Measurements from ENCODE around the gene TRPM2. TPM values are rescaled to one million over a fixed set of nuclear protein-coding genes. Genes with fewer than 3 reads are reported as not detected.

Gene TRPM2
- total and polyA plus RNA-seq, 2 of the 4 experiments (the other 2 are of a cell fraction) = not detected

GRCh38 chr21:44382536-44382935 is 29.1 kb downstream of the TRPM2 start:
- Histone ChIP-seq H4K5ac (ENCODE audit: low read depth, low read length) (no peak overlapping the region), H3K18ac (ENCODE audit: low read depth, low read length) (no peak overlapping the region), H3K4me1 (ENCODE audit: control insufficient read depth, insufficient read depth, low read length) (no peaks in the 10 kb centered on the region), H3K9ac (ENCODE audit: low read depth, low read length) (no peak overlapping the region), H3K4me3 (ENCODE audit: insufficient read depth, low read depth, low read length) (no peak overlapping the region), H3K36me3 (ENCODE audit: control insufficient read depth, insufficient read depth, low read length) (no peaks in the 10 kb centered on the region), H2BK15ac (ENCODE audit: low read depth, low read length) (no peak overlapping the region), H2AK5ac (ENCODE audit: low read depth, low read length) (no peak overlapping the region), H2BK20ac (ENCODE audit: low read depth, low read length) (no peak overlapping the region), H3K4me2 (ENCODE audit: low read depth, low read length) (no peak overlapping the region), H2BK120ac (ENCODE audit: low read depth, low read length) (no peak overlapping the region), H3K27me3 (ENCODE audit: control insufficient read depth, insufficient read depth, low read length) (peaks cover 2% of the 10 kb centered on the region), H3K9me3 (ENCODE audit: control insufficient read depth, insufficient read depth, low read length) (peaks cover 10% of the 10 kb centered on the region), H2AK9ac (replicated peaks; ENCODE audit: low read depth, low read length, poor library complexity) (no peak overlapping the region), H3K23ac (ENCODE audit: low read depth, low read length) (no peak overlapping the region), H3K79me1 (ENCODE audit: low read depth in 1 of 2, low read length in 2 of 2) (no peaks in the 10 kb centered on the region), H3K9me1 (ENCODE audit: insufficient read depth, low read length) (no peaks in the 10 kb centered on the region), H2BK5ac (ENCODE audit: low read depth, low read length, poor library complexity, severe bottlenecking) (no peak overlapping the region), H3K14ac (replicated peaks; ENCODE audit: low read depth, low read length) (no peak overlapping the region), H2AFZ (replicated peaks; ENCODE audit: low read length, poor library complexity) (no peak overlapping the region), H3K27ac (ENCODE audit: insufficient read depth, low read length) (no peak overlapping the region), H3K56ac (ENCODE audit: extremely low read depth, insufficient read depth, low read length) (no peak overlapping the region), H4K20me1 (ENCODE audit: insufficient read depth, low read length) (no peaks in the 10 kb centered on the region), H4K8ac (ENCODE audit: low read depth in 2 of 2, low read length in 2 of 2) (no peak overlapping the region), H3K4ac (ENCODE audit: low read depth, low read length) (no peak overlapping the region), H4K91ac (ENCODE audit: insufficient read depth, low read depth, low read length) (no peak overlapping the region)
- WGBS, 2 experiments (ENCODE audit: extremely low coverage in 2 of 2, insufficient read length in 1 of 2) = 78% methylated on average over 5 of the region's 9 CpGs; no CpG with 5 or more reads in 1 of the 2 experiments
- ATAC-seq (ENCODE audit: low read depth) (no peak), DNase-seq (no peak)
- dilution Hi-C loops (cut with HindIII; ENCODE audit: low sequenced_read_pairs, unreplicated experiment) (no loop called here), in situ Hi-C loops (cut with MboI; ENCODE audit: low sequenced_read_pairs) (no loop called here), intact Hi-C loops (cut with micrococcal nuclease) (no loop called here)
- no TSS peak for BruUV-seq (replicated peaks)
- no peak for TF ChIP-seq RAD21 (IDR thresholded peaks at IDR 0.05; ENCODE audit: low read length)
- TF ChIP-seq MAFK (IDR thresholded peaks at IDR 0.05; ENCODE audit: low read depth, low read length) = no peak
- TF ChIP-seq FOS (IDR thresholded peaks at IDR 0.05; ENCODE audit: low read depth, low read length) = no peak
- TF ChIP-seq ELK1 (IDR thresholded peaks at IDR 0.05; ENCODE audit: borderline replicate concordance, low read depth, low read length) = no peak
- TF ChIP-seq SMC3 (IDR thresholded peaks at IDR 0.05; ENCODE audit: low read depth, low read length) = no peak
- TF ChIP-seq CTCF (conservative IDR thresholded peaks at IDR 0.05; ENCODE audit: low read depth, low read length) = no peak
- no peak for TF ChIP-seq CHD1 (IDR thresholded peaks at IDR 0.05; ENCODE audit: low read depth, low read length)
- no peak for TF ChIP-seq MAZ (IDR thresholded peaks at IDR 0.05; ENCODE audit: borderline replicate concordance, low read depth, low read length)
- TF ChIP-seq NFE2L2 (IDR thresholded peaks at IDR 0.05; ENCODE audit: low read depth, low read length) = no peak
- no peak for TF ChIP-seq BHLHE40 (IDR thresholded peaks at IDR 0.05; ENCODE audit: low read depth, low read length)
- no peak for TF ChIP-seq POLR2A (IDR thresholded peaks at IDR 0.05; ENCODE audit: low read depth, low read length)
- no peak for TF ChIP-seq USF2 (IDR thresholded peaks at IDR 0.05; ENCODE audit: low read depth, low read length)
- no peak for TF ChIP-seq MXI1 (IDR thresholded peaks at IDR 0.05; ENCODE audit: borderline replicate concordance, low read depth, low read length)
- ChIA-PET POLR2A (ENCODE audit: unreplicated experiment) (no interaction called here), CTCF (no interaction called here)

All from IMR-90 (cell line).